AML-193 (cell line): ENCODE measurements around the gene BFSP1.

Experiments
- DNase-seq, 2 experiments: peaks; one replicate each; lab custom pipeline; 2025; lab: John Stamatoyannopoulos, UW

BFSP1 gene

GRCh38 chr20:17465236-17465635 lies 65.9 kb downstream of the BFSP1 start:
- no peak for DNase-seq

- DNase-seq = no peak
Observed at GRCh38 chr20:17463711-17464110, 67.5 kb downstream of the BFSP1 start.

- no peak for DNase-seq
Observed at GRCh38 chr20:17461941-17462340, 69.2 kb downstream of the BFSP1 start.

GRCh38 chr20:17460119-17460518 lies 71.1 kb downstream of the BFSP1 start:
- no peak for DNase-seq

GRCh38 chr20:17457588-17458190 lies 73.5 kb downstream of the BFSP1 start:
- no peak for DNase-seq

GRCh38 chr20:17457079-17457478 lies 74.1 kb downstream of the BFSP1 start:
- DNase-seq = no peak

- no peak for DNase-seq
Observed at GRCh38 chr20:17456279-17456678, 74.9 kb downstream of the BFSP1 start.

GRCh38 chr20:17453592-17453991 lies 77.6 kb downstream of the BFSP1 start:
- DNase-seq = no peak

- no peak for DNase-seq
Observed at GRCh38 chr20:17452441-17452840, 78.7 kb downstream of the BFSP1 start.

GRCh38 chr20:17449031-17449430 lies 82.1 kb downstream of the BFSP1 start:
- no peak for DNase-seq

GRCh38 chr20:17448071-17448470 lies 83.1 kb downstream of the BFSP1 start:
- DNase-seq = no peak

- DNase-seq = no peak
Observed at GRCh38 chr20:17446171-17446570, 85.0 kb downstream of the BFSP1 start.

GRCh38 chr20:17445543-17445942 lies 85.6 kb downstream of the BFSP1 start:
- DNase-seq = no peak

- DNase-seq = no peak
Observed at GRCh38 chr20:17444091-17444490, 87.1 kb downstream of the BFSP1 start.
